Spleen (tissue), 11 donors: ENCODE results near the gene CDH15. TPM values are rescaled to one million over a fixed set of nuclear protein-coding genes. Genes with fewer than 3 reads are reported as not detected.
A peak's percentile ranks its signal among the peaks of the same experiment; 100 is the strongest.

ENCODE experiments used
- DNase-seq: peaks from one replicate; pipeline ENCODE4 v3.0.0-alpha.2; 2020
- H3K27ac ChIP-seq, 8 donors: fragments of 200-600 bp; sonication (generic) in 7 of 8; 1 replicate in 4 of 8; 2 replicates in 4 of 8; pipeline versions ENCODE4 v1.5.0 to v1.8.0; 2016 to 2021; ENCODE audit warnings: inconsistent platforms in 4 of 8, mild to moderate bottlenecking in 4 of 8, moderate library complexity in 1 of 8
- H3K27me3 ChIP-seq, 7 donors: fragments of 200-600 bp; sonication (generic) in 6 of 7; replicated peaks in 1 of 7; 1 replicate in 4 of 7; 2 replicates in 3 of 7; pipeline versions ENCODE4 v1.5.0 to v1.8.0; 2016 to 2021; ENCODE audit warnings: inconsistent platforms in 3 of 7, mild to moderate bottlenecking in 1 of 7
- H3K36me3 ChIP-seq, 6 donors: fragments of 200-600 bp; sonication (generic) in 5 of 6; 1 replicate in 4 of 6; 2 replicates in 2 of 6; pipeline versions ENCODE4 v1.5.0 to v1.8.0; 2016 to 2021; ENCODE audit warnings: inconsistent platforms in 2 of 6
- H3K4me1 ChIP-seq, 6 donors: fragments of 200-600 bp; sonication (generic) in 5 of 6; 1 replicate in 3 of 6; 2 replicates in 3 of 6; pipeline versions ENCODE4 v1.5.0 to v1.8.0; 2016 to 2021; ENCODE audit warnings: inconsistent platforms in 3 of 6
- H3K4me3 ChIP-seq, 8 donors: fragments of 200-600 bp; sonication (generic) in 7 of 8; 1 replicate in 4 of 8; 2 replicates in 4 of 8; pipeline versions ENCODE4 v1.5.0 to v1.8.0; 2016 to 2021; ENCODE audit warnings: inconsistent platforms in 4 of 8, mild to moderate bottlenecking in 4 of 8, moderate library complexity in 2 of 8
- H3K9me3 ChIP-seq, 8 donors: fragments of 200-600 bp; sonication (generic) in 7 of 8; 1 replicate in 4 of 8; 2 replicates in 4 of 8; pipeline versions ENCODE4 v1.5.0 to v1.8.0; 2016 to 2021; ENCODE audit warnings: inconsistent platforms in 4 of 8
- POLR2A ChIP-seq, 3 donors: fragments of 450-650 bp; IDR thresholded peaks; one replicate each; pipeline ENCODE4 v1.5.1; 2017; ENCODE audit warnings: antibody characterized with exemption in 3 of 3, mild to moderate bottlenecking in 1 of 3
- POLR2AphosphoS5 ChIP-seq, 3 donors: sonication (generic); formaldehyde crosslinking; IDR thresholded peaks; one replicate each; pipeline ENCODE4 v1.5.1; 2017; ENCODE audit warnings: antibody characterized with exemption in 3 of 3
- WGBS, 5 donors: extraction: QIAGEN DNeasy Blood & Tissue Kit in 3 of 5; methylation state at CpG; one replicate each; pipeline versions ENCODE4 v1.1.5 to v1.1.7; 2013 to 2018; 5-methylcytosine and 5-hydroxymethylcytosine counted together
- intact Hi-C: fragments of 100-400 bp; cut with DNase I; formaldehyde crosslinking; loops from one replicate; pipeline ENCODE4 v1.15.0; 2023; ENCODE audit warnings: low total_unique reads
- polyA plus RNA-seq, 3 donors: library from polyadenylated mRNA; stranded (reverse); fragments of 200-250 nt; gene quantifications; one replicate each; pipeline ENCODE4 v1.2.1, GENCODE V29; 2013
- total RNA-seq, 7 donors: library from RNA; depleted of rRNA in 3 of 7; stranded (reverse); fragments of >200 nt in 3 of 7; fragmentation: NEBNext Ultra II Directional in 4 of 7; extraction: Animal tissue kit (Norgen Biotek cat#: 25700) in 4 of 7; gene quantifications; one replicate each; pipeline versions ENCODE4 v1.1.0 to v1.2.1, GENCODE V29; 2016 to 2021
- TF ChIP-seq, protein P1 (sequence below), 11 experiments: fragments of 200-600 bp in 7 of 11; fragments of 450-650 bp in 4 of 11; sonication (generic) in 4 of 11; IDR thresholded peaks in 8 of 11; conservative IDR thresholded peaks in 3 of 11; 1 replicate in 7 of 11; 2 replicates in 4 of 11; pipeline versions ENCODE4 v1.4.0 to v1.8.0; 2016 to 2021; ENCODE audit warnings: antibody characterized with exemption in 11 of 11, inconsistent platforms in 4 of 11, mild to moderate bottlenecking in 1 of 11
- donor health status: healthy with polysubstance abuse.
- donor health status: DM: no; HTN: no; CAD: no; lungs with moderate emphysema.
- donor health status: DM: no; HTN: no; CAD: no.
- donor health status: Bipolar disorder and iron deficiency.
- donor health status: healthy.
- donor health status: DM: no; HTN: no; CAD: no.
- donor health status: DM: yes; HTN: yes; CAD: no.

Gene CDH15
- total and polyA plus RNA-seq, 10 donors = 0.14 to 7.4 (median 1.2) TPM

GRCh38 chr16:89201439-89202377 is 30.2 kb downstream of the CDH15 start:
- Histone ChIP-seq H3K27ac (no peak overlapping the region), H3K4me1 (peaks cover 10 to 37% (median 22%) of the 10 kb centered on the region in 6 donors), H3K36me3 (no peaks in the 10 kb centered on the region), H3K9me3 (peaks cover 0 to 10% (median 0%) of the 10 kb centered on the region in 8 donors), H3K4me3 (peak overlapping the region in 7 of 8 donors; percentile 25 to 68 (median 32)), H3K27me3 (peaks cover 0 to 99% (median 67%) of the 10 kb centered on the region in 7 donors)
- peak; percentile 91 for DNase-seq
- WGBS, 5 donors = 1 to 10% (median 3%) methylated on average over 4 to 111 of the region's 111 CpGs
- intact Hi-C loops = no loop called here
- TF ChIP-seq POLR2A (IDR thresholded peaks at IDR 0.05) (no peak), POLR2AphosphoS5 (IDR thresholded peaks at IDR 0.05) (peak in 1 of 3 donors; percentile 30)

- H3K27ac ChIP-seq = no peak overlapping the region
- peak; percentile 62 for DNase-seq
- TF ChIP-seq POLR2AphosphoS5 (IDR thresholded peaks at IDR 0.05) (no peak), POLR2A (IDR thresholded peaks at IDR 0.05) (no peak)
- TF ChIP-seq, protein P1, sequence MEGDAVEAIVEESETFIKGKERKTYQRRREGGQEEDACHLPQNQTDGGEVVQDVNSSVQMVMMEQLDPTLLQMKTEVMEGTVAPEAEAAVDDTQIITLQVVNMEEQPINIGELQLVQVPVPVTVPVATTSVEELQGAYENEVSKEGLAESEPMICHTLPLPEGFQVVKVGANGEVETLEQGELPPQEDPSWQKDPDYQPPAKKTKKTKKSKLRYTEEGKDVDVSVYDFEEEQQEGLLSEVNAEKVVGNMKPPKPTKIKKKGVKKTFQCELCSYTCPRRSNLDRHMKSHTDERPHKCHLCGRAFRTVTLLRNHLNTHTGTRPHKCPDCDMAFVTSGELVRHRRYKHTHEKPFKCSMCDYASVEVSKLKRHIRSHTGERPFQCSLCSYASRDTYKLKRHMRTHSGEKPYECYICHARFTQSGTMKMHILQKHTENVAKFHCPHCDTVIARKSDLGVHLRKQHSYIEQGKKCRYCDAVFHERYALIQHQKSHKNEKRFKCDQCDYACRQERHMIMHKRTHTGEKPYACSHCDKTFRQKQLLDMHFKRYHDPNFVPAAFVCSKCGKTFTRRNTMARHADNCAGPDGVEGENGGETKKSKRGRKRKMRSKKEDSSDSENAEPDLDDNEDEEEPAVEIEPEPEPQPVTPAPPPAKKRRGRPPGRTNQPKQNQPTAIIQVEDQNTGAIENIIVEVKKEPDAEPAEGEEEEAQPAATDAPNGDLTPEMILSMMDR (IDR thresholded peaks at IDR 0.05 in 8 of 11, conservative IDR thresholded peaks at IDR 0.05 in 3 of 11) = no peak
- WGBS, 5 donors = 49 to 65% (median 51%) methylated on average over 41 to 49 of the region's 49 CpGs
- peaks cover 0 to 97% (median 67%) of the 10 kb centered on the region in 7 donors for H3K27me3 ChIP-seq
- H3K4me3 ChIP-seq = peak overlapping the region in 4 of 8 donors; percentile 13 to 68 (median 34)
- H3K4me1 ChIP-seq = peaks cover 10 to 37% (median 22%) of the 10 kb centered on the region in 6 donors
- no peaks in the 10 kb centered on the region for H3K36me3 ChIP-seq
- intact Hi-C loops = no loop called here
- peaks cover 0 to 10% (median 0%) of the 10 kb centered on the region in 8 donors for H3K9me3 ChIP-seq
Measured at GRCh38 chr16:89202422-89203215, 31.1 kb downstream of the CDH15 start.

DNA sequence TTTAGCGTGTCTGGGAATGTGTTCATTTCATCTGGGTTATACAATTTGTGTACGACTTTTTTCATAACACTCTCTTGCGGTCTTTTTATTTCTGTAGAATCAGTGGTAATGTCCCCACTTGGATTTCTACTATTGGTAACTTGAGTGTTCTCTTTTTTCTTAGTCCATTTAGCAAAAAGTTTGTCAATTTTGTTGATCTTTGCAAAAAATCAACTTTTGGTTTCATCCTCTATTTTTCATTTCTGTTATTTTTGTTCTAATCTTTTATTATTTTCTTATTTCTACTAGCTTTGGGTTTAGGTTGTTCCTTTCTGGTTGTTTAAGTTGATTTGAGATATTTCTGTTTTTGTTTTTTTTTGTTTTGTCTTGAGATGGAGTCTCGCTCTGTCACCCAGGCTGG is 36.4 kb downstream of the CDH15 start:
- Histone ChIP-seq H3K27ac (no peak overlapping the region), H3K36me3 (no peaks in the 10 kb centered on the region), H3K9me3 (peaks cover 0 to 3% (median 0%) of the 10 kb centered on the region in 8 donors), H3K4me1 (no peaks in the 10 kb centered on the region), H3K4me3 (no peak overlapping the region), H3K27me3 (peaks cover 0 to 83% (median 20%) of the 10 kb centered on the region in 7 donors)
- intact Hi-C loops = no loop called here
- no peak for TF ChIP-seq POLR2AphosphoS5 (IDR thresholded peaks at IDR 0.05)
- TF ChIP-seq POLR2A (IDR thresholded peaks at IDR 0.05) = no peak
- TF ChIP-seq, protein P1 (IDR thresholded peaks at IDR 0.05 in 8 of 11, conservative IDR thresholded peaks at IDR 0.05 in 3 of 11) = no peak
- DNase-seq = no peak
- 90 to 97% (median 94%) methylated on average over 4 of the region's 4 CpGs for WGBS, 5 donors

DNA sequence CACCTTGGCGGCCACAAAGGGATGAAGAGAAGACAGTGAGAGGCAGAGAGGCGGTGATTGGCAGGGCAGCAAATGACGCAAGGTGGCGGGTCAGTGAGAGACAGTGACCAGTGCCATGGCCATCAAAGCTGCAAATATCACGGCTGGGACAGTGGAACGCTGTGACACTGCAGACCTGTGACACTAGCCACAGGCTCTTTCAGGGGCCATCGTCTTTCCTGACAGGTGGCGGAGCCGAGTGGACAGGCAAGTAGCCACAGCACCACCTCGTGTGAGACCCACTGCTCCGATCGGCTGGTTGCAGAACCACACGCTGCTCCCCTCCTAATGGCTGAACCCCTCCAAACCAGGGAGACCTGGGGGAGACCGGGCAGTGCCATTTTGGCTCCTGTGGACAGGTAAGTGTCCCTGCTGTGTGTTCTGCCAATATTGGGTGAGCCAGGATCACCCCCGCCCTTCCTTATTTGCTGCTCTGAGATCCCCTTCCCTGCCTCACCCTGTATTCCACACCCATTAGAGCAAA is 38.0 kb downstream of the CDH15 start:
- Histone ChIP-seq H3K36me3 (no peaks in the 10 kb centered on the region), H3K4me3 (no peak overlapping the region), H3K27ac (no peak overlapping the region), H3K4me1 (peaks cover 0 to under 1% (median 0%) of the 10 kb centered on the region in 6 donors), H3K9me3 (no peaks in the 10 kb centered on the region), H3K27me3 (peaks cover 0 to 67% (median 4%) of the 10 kb centered on the region in 7 donors)
- WGBS, 5 donors = 70 to 79% (median 72%) methylated on average over 11 to 15 of the region's 15 CpGs
- DNase-seq = no peak
- TF ChIP-seq POLR2A (IDR thresholded peaks at IDR 0.05) (no peak), POLR2AphosphoS5 (IDR thresholded peaks at IDR 0.05) (no peak)
- TF ChIP-seq, protein P1 (IDR thresholded peaks at IDR 0.05 in 8 of 11, conservative IDR thresholded peaks at IDR 0.05 in 3 of 11) = no peak
- intact Hi-C loops = loop anchor here (10.0 kb wide), 2 partner anchors 265 to 475 kb away; no protein-coding TSS in a partner anchor
